Kidney glomerular epithelial cell (primary cell): Measurements from ENCODE around the gene KIRREL3.

ENCODE experiments used
- DNase-seq: peaks from one replicate; lab custom pipeline; 2025; lab: John Stamatoyannopoulos, UW

KIRREL3 gene

GRCh38 chr11:126830216-126830806 is 170.3 kb downstream of the KIRREL3 start:
- no peak for DNase-seq

- DNase-seq = no peak
Observed at GRCh38 chr11:126829716-126830115, 170.9 kb downstream of the KIRREL3 start.

GRCh38 chr11:126824035-126824607 is 176.4 kb downstream of the KIRREL3 start:
- DNase-seq = no peak

- no peak for DNase-seq
Observed at GRCh38 chr11:126823274-126823673, 177.3 kb downstream of the KIRREL3 start.

DNA sequence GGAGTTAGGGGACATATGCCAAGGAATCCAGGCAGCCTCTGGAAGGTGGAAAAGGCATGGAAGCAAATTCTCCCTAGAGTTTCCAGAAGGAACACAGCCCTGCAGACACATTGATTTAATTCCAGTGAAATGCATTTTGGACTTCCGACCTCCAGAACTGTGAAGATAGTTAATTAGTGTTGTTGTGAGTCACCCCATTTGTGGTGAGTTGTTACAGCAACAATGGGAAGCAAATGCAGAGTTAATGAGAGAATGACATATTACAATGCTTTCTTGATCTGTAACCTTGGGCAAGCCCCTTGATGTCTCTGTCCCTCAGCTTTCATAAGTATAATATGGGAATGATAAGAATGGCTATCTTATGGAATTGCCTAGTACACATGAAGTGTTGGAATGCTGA is 178.7 kb downstream of the KIRREL3 start:
- DNase-seq = no peak

- DNase-seq = no peak
Observed at GRCh38 chr11:126819194-126819593, 181.4 kb downstream of the KIRREL3 start.

DNA sequence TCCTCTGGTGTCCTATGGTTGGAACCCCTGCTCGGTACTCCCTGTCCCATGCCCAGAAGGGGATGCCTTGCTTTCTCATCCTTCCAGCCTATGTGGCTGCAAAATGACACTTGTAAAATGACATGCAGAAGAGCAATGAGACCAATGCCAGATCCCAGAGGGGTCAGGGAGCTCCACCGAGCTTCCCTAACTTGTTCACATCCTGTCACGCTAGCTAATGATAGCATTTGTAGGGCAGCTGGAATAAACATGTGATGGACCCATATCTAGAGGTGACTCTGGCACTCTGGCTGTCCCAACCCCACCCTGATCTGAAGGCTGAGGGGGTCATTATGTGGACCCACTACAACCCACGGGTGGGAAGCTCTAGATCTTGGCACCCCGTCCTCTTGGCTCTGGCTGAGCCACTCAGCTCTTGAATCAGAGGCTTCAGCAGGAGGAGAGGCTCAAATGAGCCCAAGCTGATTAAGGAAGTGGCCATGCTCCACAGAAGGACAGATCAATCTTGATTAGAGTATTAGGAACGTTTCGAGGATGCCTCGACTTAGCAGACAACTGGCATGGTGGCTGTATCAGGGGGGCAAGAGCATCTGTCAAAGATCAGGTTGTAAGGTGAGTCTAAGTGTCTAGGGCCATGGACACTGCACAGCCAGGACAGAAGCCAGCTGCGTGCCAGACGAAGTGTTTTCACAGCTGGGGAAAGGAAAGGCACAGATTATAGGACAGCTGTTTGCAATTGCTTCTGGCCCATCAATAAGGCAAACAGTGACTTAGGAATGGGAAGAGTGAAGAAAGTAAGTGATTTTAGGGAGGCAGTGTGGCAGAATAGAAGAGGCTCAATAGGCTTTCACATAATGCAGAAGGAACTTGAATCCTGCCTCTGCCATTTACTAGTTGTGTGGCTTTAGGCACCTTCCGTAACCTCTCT is 182.8 kb downstream of the KIRREL3 start:
- no peak for DNase-seq

DNA sequence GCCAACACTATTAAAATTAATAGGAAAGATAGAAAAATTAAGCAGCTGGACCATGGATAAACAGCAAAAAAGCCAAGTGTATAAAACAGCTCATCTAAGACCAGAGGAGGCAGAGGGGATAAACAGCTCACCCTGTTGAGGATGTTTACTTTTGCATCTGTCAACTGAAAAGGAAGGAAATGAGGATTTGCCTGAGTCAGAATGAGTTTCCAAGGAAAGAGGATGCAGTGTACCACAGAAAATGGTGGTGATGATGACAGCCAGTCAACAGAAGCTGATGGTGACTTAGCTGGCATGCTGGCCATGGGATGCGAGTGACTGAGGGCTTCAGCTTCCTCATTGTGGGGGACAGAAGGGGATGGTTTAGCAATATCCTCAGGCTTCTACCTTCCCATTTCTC is 183.5 kb downstream of the KIRREL3 start:
- DNase-seq = no peak

- no peak for DNase-seq
Observed at GRCh38 chr11:126816645-126817044, 183.9 kb downstream of the KIRREL3 start.

- DNase-seq = no peak
Observed at GRCh38 chr11:126815111-126815510, 185.5 kb downstream of the KIRREL3 start.

DNA sequence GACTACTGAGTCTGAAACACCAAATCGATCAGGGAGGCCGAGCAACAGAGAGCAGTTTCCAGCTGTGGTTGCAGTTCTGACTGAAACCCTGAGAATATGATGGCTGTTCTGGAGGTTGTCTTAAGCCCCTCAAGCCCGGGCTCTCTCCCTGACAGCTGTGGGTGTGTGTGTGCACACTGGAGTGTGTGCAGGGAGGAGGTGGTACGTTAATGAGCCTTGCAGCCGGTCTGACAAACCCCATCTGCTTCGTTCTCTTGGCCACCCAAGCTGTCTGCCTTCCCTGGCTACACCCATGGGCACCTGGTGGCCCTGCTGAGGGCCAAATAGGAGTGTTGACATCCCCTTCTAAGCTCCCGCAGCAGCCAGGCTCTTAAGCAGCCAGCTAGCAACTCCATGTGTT is 189.8 kb downstream of the KIRREL3 start:
- DNase-seq = no peak

DNA sequence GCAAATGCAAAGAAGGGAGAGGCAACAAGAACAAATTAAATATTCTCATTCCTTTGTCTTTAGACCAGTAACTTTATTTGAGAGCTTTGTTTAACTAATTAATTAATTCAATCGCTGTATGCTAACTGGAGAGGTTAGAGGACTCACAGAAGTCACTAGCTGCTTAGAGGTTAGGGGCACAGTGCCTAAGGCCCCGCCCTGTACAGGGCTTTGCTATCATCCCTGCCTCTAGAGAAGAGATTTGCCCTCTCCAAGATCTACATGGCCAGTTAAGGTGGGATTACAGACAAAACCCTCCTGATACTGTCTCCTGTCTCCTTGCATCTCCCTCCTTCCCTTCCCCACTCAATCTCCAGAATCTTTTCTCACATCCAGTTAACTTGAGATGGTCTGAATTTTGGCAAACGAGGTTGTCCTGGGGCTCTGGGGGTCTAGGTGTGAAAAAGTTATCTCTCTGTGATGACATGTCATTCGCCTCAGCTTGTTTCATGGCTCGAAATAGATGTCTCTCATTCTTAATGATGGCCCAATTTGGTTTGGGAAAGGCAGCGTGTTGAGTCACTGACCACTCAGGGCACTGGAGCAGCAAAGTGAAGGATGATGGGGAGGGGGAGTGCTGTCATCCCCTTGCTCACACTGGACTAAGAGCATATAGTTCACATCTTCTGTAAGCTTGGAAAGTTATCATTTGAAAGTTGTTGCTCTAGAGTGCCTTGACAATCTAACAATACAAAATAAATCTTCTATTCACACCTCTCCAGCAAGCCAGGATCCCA is 190.9 kb downstream of the KIRREL3 start:
- DNase-seq = no peak

GRCh38 chr11:126808836-126809235 is 191.7 kb downstream of the KIRREL3 start:
- DNase-seq = no peak

DNA sequence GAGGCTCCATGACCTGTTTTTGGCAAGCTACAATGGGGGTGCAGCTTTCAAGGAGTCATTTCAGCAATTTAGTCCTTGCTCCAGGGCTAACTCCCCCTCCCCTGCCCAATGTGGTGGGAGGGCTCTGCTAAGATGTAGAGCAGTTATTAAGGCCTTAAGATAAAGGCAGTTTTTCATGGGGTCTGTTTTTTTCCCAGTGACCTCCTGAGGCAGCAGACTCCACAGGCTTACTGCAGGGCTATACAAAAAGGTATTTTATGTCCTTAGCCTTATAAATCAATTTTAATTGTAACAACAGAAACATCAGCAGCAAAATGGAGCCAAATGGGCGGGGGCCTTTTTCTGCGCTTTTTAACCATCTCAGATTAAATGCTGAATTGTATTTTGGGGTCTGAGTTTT is 192.3 kb downstream of the KIRREL3 start:
- DNase-seq = no peak

- DNase-seq = no peak
Observed at GRCh38 chr11:126805870-126806269, 194.7 kb downstream of the KIRREL3 start.

DNA sequence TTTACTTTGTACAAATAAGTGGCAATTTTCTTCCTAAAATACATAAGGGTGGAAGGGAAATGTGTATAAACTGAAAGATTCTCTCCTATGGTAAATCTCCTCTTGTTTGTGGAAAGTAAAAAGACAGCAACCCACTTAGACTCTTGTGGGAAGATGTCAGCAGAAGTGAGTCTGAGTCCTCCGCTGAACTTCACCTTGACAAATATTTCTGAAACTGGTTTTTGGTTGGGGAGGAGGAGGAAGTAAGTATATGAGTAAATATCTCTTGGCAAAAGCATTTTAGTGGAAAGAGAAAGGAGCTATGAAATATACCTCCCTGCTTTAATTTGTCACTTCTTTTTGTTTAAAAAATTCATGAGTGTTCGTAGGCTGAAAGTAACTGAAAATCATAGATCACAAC is 196.2 kb downstream of the KIRREL3 start:
- DNase-seq = no peak

- peak; percentile 9 for DNase-seq
Observed at GRCh38 chr11:126800009-126800408, 200.6 kb downstream of the KIRREL3 start.

DNA sequence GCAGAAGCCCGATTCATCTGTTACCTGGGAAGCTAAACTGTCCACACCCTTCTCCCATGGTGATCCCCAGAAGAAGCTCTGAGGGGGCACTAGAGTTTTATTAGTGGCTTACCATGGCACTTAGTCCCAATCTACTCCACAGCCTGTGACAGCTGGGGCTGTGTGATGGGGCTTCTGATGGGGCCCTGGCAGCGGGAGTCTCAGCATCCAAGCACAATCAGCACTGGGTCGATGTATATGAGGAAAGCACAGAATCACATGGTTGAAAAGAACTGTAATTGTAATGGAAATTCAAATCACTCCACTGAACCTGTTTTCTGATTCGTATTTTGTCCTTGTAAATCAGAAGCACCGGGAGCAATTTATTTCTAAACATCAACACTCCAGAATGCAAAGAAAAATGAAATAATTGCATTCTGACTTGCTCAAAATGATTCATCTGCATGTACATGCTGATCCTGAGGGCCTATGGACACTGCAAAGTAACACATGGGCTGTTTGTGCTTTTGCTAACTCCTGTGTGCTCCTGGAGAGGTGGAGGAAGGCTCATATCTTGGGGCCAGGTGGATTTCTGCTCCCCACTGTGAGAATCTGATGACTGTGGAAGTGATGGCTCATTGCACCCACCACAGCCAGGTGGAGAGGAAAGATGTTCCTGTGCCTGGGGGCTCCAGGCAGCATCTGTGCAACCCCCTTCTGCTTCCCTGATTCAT is 203.0 kb downstream of the KIRREL3 start:
- no peak for DNase-seq

DNA sequence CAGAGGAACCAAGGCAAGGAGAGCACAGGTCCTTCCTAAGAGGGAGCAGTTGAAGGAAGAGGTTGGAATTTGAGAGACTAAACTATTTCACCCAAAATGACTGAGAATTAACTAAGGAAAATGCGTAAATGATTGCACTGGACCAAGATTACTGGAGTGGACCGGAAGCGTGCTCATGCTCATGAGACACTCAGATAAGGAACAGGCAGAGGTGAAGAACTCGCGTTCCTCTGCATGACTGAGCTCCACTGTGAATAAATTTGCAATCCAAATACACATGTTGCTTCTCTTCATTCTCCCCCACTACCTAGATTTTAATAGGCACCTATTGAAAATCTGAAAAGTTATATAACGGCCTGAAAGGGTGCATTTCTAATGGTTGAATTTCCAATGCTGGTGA is 207.0 kb downstream of the KIRREL3 start:
- no peak for DNase-seq

- peak; percentile 5 for DNase-seq
Observed at GRCh38 chr11:126791991-126792390, 208.6 kb downstream of the KIRREL3 start.

GRCh38 chr11:126791446-126791845 is 209.1 kb downstream of the KIRREL3 start:
- no peak for DNase-seq
